HepG2 (cell line): ENCODE results near the gene ADGRD1.

ENCODE experiments used
- IRF2 ChIP-seq: IDR thresholded peaks from 2 replicates; pipeline ENCODE4 v1.6.1; 2018; ENCODE audit warnings: missing genetic modification reagents, missing compliant biosample characterization
- KLF16 ChIP-seq, 2 experiments: sonication (generic) in 1 of 2; formaldehyde crosslinking in 1 of 2; IDR thresholded peaks; 2 replicates each; pipeline versions ENCODE4 v1.6.1 to v1.8.0; 2016 to 2023; ENCODE audit warnings: missing genetic modification reagents in 2 of 2, missing compliant biosample characterization in 1 of 2
- NR3C1 ChIP-seq: sonication (generic); formaldehyde crosslinking; IDR thresholded peaks from 2 replicates; pipeline ENCODE4 v1.4.0; 2020; ENCODE audit warnings: missing genetic modification reagents
- POLR2A ChIP-seq, 2 experiments: IDR thresholded peaks; 2 replicates each; pipeline ENCODE4 v1.6.1; 2011; ENCODE audit warnings: low read depth in 2 of 2, low read length in 2 of 2, mild to moderate bottlenecking in 1 of 2, moderate library complexity in 1 of 2; ENCODE audit not compliant: insufficient read depth in 1 of 2
- ZNF530 ChIP-seq: sonication (generic); formaldehyde crosslinking; IDR thresholded peaks from 2 replicates; pipeline ENCODE4 v1.5.0; 2020; ENCODE audit warnings: low read depth, mild to moderate bottlenecking, missing genetic modification reagents
- TF ChIP-seq, protein P1 (sequence below): sonication (generic); formaldehyde crosslinking; IDR thresholded peaks from 2 replicates; pipeline ENCODE4 v1.4.0; 2020; ENCODE audit warnings: missing genetic modification reagents
- TF ChIP-seq, protein P2 (sequence below): sonication (generic); formaldehyde crosslinking; IDR thresholded peaks from 2 replicates; pipeline ENCODE4 v1.8.0; 2023; ENCODE audit warnings: mild to moderate bottlenecking, missing genetic modification reagents
- TF ChIP-seq, protein P3 (sequence below): sonication (generic); formaldehyde crosslinking; IDR thresholded peaks from 2 replicates; pipeline ENCODE4 v1.8.0; 2022; ENCODE audit warnings: mild to moderate bottlenecking, missing genetic modification reagents

DNA sequence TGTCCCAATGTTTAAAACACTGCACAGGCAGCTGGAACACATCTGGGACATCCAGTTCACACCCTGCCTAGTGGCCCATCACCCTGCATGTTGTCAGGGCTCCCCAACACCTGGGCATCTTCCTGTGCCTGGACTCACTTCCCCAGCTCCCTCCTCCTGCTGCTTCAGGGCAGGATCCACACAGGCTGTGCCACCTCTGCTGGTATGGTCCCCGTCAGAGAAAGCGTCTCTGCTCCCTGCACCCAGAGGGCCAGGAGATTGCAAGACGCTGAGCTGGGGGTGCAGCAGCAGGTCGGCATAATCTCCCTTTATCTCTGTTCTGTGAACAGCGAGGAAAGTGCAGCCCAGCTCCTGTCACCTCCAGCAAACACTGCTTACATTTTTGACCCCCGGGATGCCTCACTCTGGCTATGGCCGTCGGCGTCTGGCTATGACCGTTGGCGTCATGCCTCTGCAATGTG, 124.3 kb downstream of the ADGRD1 start:
- TF ChIP-seq KLF16 (CRISPR knock-in tag; IDR thresholded peaks at IDR 0.05) = no peak
- TF ChIP-seq POLR2A (IDR thresholded peaks at IDR 0.05; ENCODE audit: insufficient read depth in 1 of 2, low read depth in 2 of 2, low read length in 2 of 2) = no peak
- TF ChIP-seq, protein P1, sequence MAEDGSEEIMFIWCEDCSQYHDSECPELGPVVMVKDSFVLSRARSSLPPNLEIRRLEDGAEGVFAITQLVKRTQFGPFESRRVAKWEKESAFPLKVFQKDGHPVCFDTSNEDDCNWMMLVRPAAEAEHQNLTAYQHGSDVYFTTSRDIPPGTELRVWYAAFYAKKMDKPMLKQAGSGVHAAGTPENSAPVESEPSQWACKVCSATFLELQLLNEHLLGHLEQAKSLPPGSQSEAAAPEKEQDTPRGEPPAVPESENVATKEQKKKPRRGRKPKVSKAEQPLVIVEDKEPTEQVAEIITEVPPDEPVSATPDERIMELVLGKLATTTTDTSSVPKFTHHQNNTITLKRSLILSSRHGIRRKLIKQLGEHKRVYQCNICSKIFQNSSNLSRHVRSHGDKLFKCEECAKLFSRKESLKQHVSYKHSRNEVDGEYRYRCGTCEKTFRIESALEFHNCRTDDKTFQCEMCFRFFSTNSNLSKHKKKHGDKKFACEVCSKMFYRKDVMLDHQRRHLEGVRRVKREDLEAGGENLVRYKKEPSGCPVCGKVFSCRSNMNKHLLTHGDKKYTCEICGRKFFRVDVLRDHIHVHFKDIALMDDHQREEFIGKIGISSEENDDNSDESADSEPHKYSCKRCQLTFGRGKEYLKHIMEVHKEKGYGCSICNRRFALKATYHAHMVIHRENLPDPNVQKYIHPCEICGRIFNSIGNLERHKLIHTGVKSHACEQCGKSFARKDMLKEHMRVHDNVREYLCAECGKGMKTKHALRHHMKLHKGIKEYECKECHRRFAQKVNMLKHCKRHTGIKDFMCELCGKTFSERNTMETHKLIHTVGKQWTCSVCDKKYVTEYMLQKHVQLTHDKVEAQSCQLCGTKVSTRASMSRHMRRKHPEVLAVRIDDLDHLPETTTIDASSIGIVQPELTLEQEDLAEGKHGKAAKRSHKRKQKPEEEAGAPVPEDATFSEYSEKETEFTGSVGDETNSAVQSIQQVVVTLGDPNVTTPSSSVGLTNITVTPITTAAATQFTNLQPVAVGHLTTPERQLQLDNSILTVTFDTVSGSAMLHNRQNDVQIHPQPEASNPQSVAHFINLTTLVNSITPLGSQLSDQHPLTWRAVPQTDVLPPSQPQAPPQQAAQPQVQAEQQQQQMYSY = no peak
- no peak for TF ChIP-seq NR3C1 (CRISPR knock-in tag)
- no peak for TF ChIP-seq ZNF530 (CRISPR knock-in tag)
- TF ChIP-seq IRF2 (CRISPR knock-in tag) = no peak
- TF ChIP-seq, protein P2, sequence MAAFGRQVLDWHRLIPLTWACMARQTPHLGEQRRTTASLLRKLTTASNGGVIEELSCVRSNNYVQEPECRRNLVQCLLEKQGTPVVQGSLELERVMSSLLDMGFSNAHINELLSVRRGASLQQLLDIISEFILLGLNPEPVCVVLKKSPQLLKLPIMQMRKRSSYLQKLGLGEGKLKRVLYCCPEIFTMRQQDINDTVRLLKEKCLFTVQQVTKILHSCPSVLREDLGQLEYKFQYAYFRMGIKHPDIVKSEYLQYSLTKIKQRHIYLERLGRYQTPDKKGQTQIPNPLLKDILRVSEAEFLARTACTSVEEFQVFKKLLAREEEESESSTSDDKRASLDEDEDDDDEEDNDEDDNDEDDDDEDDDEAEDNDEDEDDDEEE = no peak
- TF ChIP-seq, protein P3, sequence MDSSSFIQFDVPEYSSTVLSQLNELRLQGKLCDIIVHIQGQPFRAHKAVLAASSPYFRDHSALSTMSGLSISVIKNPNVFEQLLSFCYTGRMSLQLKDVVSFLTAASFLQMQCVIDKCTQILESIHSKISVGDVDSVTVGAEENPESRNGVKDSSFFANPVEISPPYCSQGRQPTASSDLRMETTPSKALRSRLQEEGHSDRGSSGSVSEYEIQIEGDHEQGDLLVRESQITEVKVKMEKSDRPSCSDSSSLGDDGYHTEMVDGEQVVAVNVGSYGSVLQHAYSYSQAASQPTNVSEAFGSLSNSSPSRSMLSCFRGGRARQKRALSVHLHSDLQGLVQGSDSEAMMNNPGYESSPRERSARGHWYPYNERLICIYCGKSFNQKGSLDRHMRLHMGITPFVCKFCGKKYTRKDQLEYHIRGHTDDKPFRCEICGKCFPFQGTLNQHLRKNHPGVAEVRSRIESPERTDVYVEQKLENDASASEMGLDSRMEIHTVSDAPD (CRISPR knock-in tag) = no peak
